Heart left ventricle (tissue), 13 donors: ENCODE data around the gene FXYD5.

Source experiments
- POLR2A ChIP-seq, 2 donors: fragments of 450-650 bp; IDR thresholded peaks; one replicate each; pipeline ENCODE4 v1.6.1; 2017; ENCODE audit warnings: antibody characterized with exemption in 2 of 2, mild to moderate bottlenecking in 2 of 2, moderate library complexity in 2 of 2
- TF ChIP-seq, protein P1 (sequence below), 12 donors: fragments of 200-600 bp; sonication (generic) in 4 of 12; IDR thresholded peaks; one replicate each; pipeline versions ENCODE4 v1.5.0 to v1.8.0; 2018 to 2022; ENCODE audit warnings: antibody characterized with exemption in 12 of 12, mild to moderate bottlenecking in 5 of 12
- donor health status: ischemic (EF 13 %, LVEDD 7.1; RV severe dilation, severe dysfunction).
- donor health status: DM: no; HTN: yes; CAD: no.
- donor health status: DM: no; HTN: no; CAD: no.
- donor health status: ischemic (EF 25% LVEDD 6.9; RV normal size, moderate dysfunction).
- donor health status: ischemic (EF 25% LVEDD 5.7; RV mildly dilated, moderate dysfunction).
- donor health status: ischemic (EF 35%, LVEDD 5.7; RV mildly dilated, moderate dysfunction).
- donor health status: nonischemic (EF 11% LVEDD 7.7; RV severe dilation, severe dysfunction).
- donor health status: DM: yes; HTN: yes; CAD: no.
- donor health status: PGD.
- donor health status: ischemic (EF 29% LVEDD 5.4; RV normal size, mild dysfunction).
- donor health status: nonischemic (EF 23%, LVEDD 6.1; RV moderate dilation, normal function).

DNA sequence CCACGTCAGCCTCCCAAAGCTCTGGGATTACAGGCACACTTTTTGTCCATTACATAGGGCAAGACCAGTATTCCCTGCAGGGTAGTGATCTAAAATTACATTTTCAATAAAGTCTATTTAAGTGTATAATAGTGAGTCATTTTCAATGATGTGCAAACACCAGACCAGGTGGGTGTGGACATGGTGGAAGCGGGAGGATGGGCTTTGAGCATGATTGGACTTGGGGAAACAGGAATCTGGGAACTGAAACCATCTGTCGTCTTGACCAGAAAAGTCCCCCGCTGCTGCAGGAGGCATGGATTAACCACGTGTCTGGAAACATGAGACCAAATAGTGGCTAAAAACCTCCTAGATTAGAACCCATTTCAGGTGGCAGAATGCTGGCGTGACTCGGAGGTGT lies 34.0 kb upstream of the FXYD5 start:
- no peak for TF ChIP-seq POLR2A (IDR thresholded peaks at IDR 0.05)
- TF ChIP-seq, protein P1, sequence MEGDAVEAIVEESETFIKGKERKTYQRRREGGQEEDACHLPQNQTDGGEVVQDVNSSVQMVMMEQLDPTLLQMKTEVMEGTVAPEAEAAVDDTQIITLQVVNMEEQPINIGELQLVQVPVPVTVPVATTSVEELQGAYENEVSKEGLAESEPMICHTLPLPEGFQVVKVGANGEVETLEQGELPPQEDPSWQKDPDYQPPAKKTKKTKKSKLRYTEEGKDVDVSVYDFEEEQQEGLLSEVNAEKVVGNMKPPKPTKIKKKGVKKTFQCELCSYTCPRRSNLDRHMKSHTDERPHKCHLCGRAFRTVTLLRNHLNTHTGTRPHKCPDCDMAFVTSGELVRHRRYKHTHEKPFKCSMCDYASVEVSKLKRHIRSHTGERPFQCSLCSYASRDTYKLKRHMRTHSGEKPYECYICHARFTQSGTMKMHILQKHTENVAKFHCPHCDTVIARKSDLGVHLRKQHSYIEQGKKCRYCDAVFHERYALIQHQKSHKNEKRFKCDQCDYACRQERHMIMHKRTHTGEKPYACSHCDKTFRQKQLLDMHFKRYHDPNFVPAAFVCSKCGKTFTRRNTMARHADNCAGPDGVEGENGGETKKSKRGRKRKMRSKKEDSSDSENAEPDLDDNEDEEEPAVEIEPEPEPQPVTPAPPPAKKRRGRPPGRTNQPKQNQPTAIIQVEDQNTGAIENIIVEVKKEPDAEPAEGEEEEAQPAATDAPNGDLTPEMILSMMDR (IDR thresholded peaks at IDR 0.05) = no peak
